ENCODE data around the gene MAPK9.

MAPK9 gene

GRCh38 chr5:180201051-180201987 is 90.6 kb downstream of the MAPK9 start:
- peak; percentile 27 for DNase-seq

- no peak for DNase-seq
These were observed 92.5 kb downstream of the MAPK9 start for GRCh38 chr5:180199390-180199789.

GRCh38 chr5:180198208-180198607 is 93.7 kb downstream of the MAPK9 start:
- no peak for DNase-seq

GRCh38 chr5:180197016-180197702 is 94.7 kb downstream of the MAPK9 start:
- peak; percentile 14 for DNase-seq

- no peak for DNase-seq
These were observed 97.2 kb downstream of the MAPK9 start for GRCh38 chr5:180194410-180195345.

GRCh38 chr5:180193749-180194375 is 98.0 kb downstream of the MAPK9 start:
- no peak for DNase-seq

- DNase-seq, result no peak
These were observed 100.2 kb downstream of the MAPK9 start for GRCh38 chr5:180191716-180192115.

GRCh38 chr5:180187767-180188166 is 104.1 kb downstream of the MAPK9 start:
- no peak for DNase-seq
